ENCODE measurements around the gene PHLPP2. TPM values are rescaled to one million over a fixed set of nuclear protein-coding genes. Genes with fewer than 3 reads are reported as not detected.

The PHLPP2 gene
- total RNA-seq, 1 donor from 2014 or later, result 18.2 TPM

GRCh38 chr16:71658771-71659170 lies 65.7 kb downstream of the PHLPP2 start:
- Mint-ChIP-seq H3K27ac (no peak overlapping the region), H3K4me1 (no peaks in the 10 kb centered on the region), H3K27me3 (ENCODE audit: low read depth) (no peaks in the 10 kb centered on the region), H3K4me3 (no peak overlapping the region), H3K36me3 (peaks cover 40% of the 10 kb centered on the region), H3K9me3 (no peaks in the 10 kb centered on the region)
- DNase-seq (ENCODE audit: low spot score in 2 of 2, unreplicated experiment in 2 of 2), result no peak
- TF ChIP-seq, protein P1, sequence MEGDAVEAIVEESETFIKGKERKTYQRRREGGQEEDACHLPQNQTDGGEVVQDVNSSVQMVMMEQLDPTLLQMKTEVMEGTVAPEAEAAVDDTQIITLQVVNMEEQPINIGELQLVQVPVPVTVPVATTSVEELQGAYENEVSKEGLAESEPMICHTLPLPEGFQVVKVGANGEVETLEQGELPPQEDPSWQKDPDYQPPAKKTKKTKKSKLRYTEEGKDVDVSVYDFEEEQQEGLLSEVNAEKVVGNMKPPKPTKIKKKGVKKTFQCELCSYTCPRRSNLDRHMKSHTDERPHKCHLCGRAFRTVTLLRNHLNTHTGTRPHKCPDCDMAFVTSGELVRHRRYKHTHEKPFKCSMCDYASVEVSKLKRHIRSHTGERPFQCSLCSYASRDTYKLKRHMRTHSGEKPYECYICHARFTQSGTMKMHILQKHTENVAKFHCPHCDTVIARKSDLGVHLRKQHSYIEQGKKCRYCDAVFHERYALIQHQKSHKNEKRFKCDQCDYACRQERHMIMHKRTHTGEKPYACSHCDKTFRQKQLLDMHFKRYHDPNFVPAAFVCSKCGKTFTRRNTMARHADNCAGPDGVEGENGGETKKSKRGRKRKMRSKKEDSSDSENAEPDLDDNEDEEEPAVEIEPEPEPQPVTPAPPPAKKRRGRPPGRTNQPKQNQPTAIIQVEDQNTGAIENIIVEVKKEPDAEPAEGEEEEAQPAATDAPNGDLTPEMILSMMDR (IDR thresholded peaks at IDR 0.05; ENCODE audit: unreplicated experiment), result no peak

DNA sequence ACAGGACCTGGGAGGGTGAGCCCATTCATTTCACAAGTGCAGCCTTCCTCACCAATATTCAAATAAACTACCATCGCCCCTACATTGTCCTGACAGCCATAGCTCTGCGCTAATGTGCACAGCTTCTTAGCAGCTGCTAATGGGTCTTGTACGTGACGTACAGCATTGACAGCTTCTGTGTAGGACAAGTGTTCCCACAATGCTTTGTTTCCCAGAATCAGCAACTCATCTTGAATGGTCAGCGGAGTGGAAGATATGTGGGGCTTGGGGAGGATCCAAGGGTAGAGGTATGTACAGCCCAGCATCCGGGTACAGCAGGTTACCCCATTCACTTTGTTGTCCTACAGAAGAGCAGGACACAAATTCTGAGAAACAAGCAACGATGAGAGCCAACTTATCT lies 74.8 kb downstream of the PHLPP2 start:
- no peaks in the 10 kb centered on the region for H3K4me1 Mint-ChIP-seq
- DNase-seq (ENCODE audit: low spot score in 2 of 2, unreplicated experiment in 2 of 2), result no peak
- H3K9me3 Mint-ChIP-seq, result no peaks in the 10 kb centered on the region
- H3K27me3 Mint-ChIP-seq (ENCODE audit: low read depth), result no peaks in the 10 kb centered on the region
- no peak overlapping the region for H3K27ac Mint-ChIP-seq
- peaks cover 29% of the 10 kb centered on the region for H3K36me3 Mint-ChIP-seq
- no peak overlapping the region for H3K4me3 Mint-ChIP-seq
- TF ChIP-seq, protein P1 (IDR thresholded peaks at IDR 0.05; ENCODE audit: unreplicated experiment), result no peak

DNA sequence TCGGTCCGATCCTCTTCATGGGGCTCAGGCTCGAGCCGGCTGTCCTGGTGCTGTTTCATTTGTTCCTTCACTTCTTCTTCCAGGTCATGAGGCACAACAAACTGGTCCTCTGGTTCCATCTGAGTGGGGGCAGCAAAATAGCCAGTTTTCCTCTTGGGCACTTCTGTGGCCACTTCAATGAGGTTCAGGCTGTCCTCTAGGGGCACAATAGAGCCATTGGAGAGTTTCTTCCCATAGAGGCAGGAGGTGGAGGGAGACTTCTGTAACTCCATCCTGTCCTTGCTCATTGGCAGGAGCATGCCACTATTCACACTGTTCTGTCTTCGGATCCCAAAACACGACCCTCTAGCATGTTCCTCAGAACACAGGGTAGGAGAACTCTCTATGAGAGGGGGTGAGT lies 75.6 kb downstream of the PHLPP2 start:
- Mint-ChIP-seq H3K4me1 (no peaks in the 10 kb centered on the region), H3K36me3 (peaks cover 29% of the 10 kb centered on the region), H3K4me3 (no peak overlapping the region), H3K27me3 (ENCODE audit: low read depth) (no peaks in the 10 kb centered on the region), H3K9me3 (no peaks in the 10 kb centered on the region), H3K27ac (no peak overlapping the region)
- DNase-seq (ENCODE audit: low spot score in 2 of 2, unreplicated experiment in 2 of 2), result no peak
- TF ChIP-seq, protein P1 (IDR thresholded peaks at IDR 0.05; ENCODE audit: unreplicated experiment), result no peak

- no peaks in the 10 kb centered on the region for H3K27me3 Mint-ChIP-seq (ENCODE audit: low read depth)
- no peak for DNase-seq (ENCODE audit: low spot score in 2 of 2, unreplicated experiment in 2 of 2)
- peaks cover 29% of the 10 kb centered on the region for H3K36me3 Mint-ChIP-seq
- H3K4me3 Mint-ChIP-seq, result no peak overlapping the region
- H3K4me1 Mint-ChIP-seq, result no peaks in the 10 kb centered on the region
- H3K9me3 Mint-ChIP-seq, result no peaks in the 10 kb centered on the region
- TF ChIP-seq, protein P1 (IDR thresholded peaks at IDR 0.05; ENCODE audit: unreplicated experiment), result no peak
- H3K27ac Mint-ChIP-seq, result no peak overlapping the region
These were observed 76.3 kb downstream of the PHLPP2 start for GRCh38 chr16:71648162-71648561.

- no peak overlapping the region for H3K27ac Mint-ChIP-seq
- H3K9me3 Mint-ChIP-seq, result no peaks in the 10 kb centered on the region
- peaks cover 32% of the 10 kb centered on the region for H3K36me3 Mint-ChIP-seq
These were observed 77.1 kb downstream of the PHLPP2 start for GRCh38 chr16:71647391-71647790.

More at GRCh38 chr16:71647391-71647790, 77.1 kb downstream of the PHLPP2 start:
- TF ChIP-seq, protein P1 (IDR thresholded peaks at IDR 0.05; ENCODE audit: unreplicated experiment), result no peak
- no peaks in the 10 kb centered on the region for H3K4me1 Mint-ChIP-seq
- DNase-seq (ENCODE audit: low spot score in 2 of 2, unreplicated experiment in 2 of 2), result no peak
- H3K27me3 Mint-ChIP-seq (ENCODE audit: low read depth), result no peaks in the 10 kb centered on the region
- no peak overlapping the region for H3K4me3 Mint-ChIP-seq
